GM19324 (cell line): ENCODE results near the gene NYNRIN.

Experiments
- ATAC-seq: cut with Tn5 transposase; IDR thresholded peaks from one replicate; pipeline ENCODE4 v1.9.1; 2021; ENCODE audit warnings: mild to moderate bottlenecking, moderate library complexity; ENCODE audit not compliant: unreplicated experiment, low FRiP score

NYNRIN gene

GRCh38 chr14:24414077-24414476 lies 15.3 kb downstream of the NYNRIN start:
- no peak for ATAC-seq

GRCh38 chr14:24414732-24415420 lies 16.1 kb downstream of the NYNRIN start:
- no peak for ATAC-seq

- ATAC-seq, result no peak
Measured at GRCh38 chr14:24415421-24416253, 16.8 kb downstream of the NYNRIN start.

GRCh38 chr14:24416254-24416931 lies 17.6 kb downstream of the NYNRIN start:
- no peak for ATAC-seq

- ATAC-seq, result no peak
Measured at GRCh38 chr14:24416932-24417619, 18.3 kb downstream of the NYNRIN start.

GRCh38 chr14:24417832-24418491 lies 19.2 kb downstream of the NYNRIN start:
- ATAC-seq, result no peak

GRCh38 chr14:24418492-24418873 lies 19.7 kb downstream of the NYNRIN start:
- ATAC-seq, result no peak

- no peak for ATAC-seq
Measured at GRCh38 chr14:24422261-24422660, 23.5 kb downstream of the NYNRIN start.

GRCh38 chr14:24422694-24423601 lies 24.1 kb downstream of the NYNRIN start:
- no peak for ATAC-seq

GRCh38 chr14:24425704-24426103 lies 26.9 kb downstream of the NYNRIN start:
- ATAC-seq, result no peak

- ATAC-seq, result no peak
Measured at GRCh38 chr14:24426150-24426911, 27.5 kb downstream of the NYNRIN start.

GRCh38 chr14:24426912-24427536 lies 28.2 kb downstream of the NYNRIN start:
- ATAC-seq, result no peak

- ATAC-seq, result no peak
Measured at GRCh38 chr14:24427537-24428508, 29.0 kb downstream of the NYNRIN start.

- ATAC-seq, result no peak
Measured at GRCh38 chr14:24428628-24429394, 30.0 kb downstream of the NYNRIN start.

GRCh38 chr14:24429395-24430142 lies 30.8 kb downstream of the NYNRIN start, which contains the start of the genes CBLN3 and KHNYN:
TSS of gene CBLN3 (minus strand) at chr14:24429668. CDS start at chr14:24429054, 614 bp downstream.
TSS of gene KHNYN (plus strand) at chr14:24429954. CDS start at chr14:24430731, 777 bp downstream.
- peak; percentile 87 for ATAC-seq
